Left lung (tissue), 10 donors: ENCODE measurements around the gene FZR1. TPM values are rescaled to one million over a fixed set of nuclear protein-coding genes. Genes with fewer than 3 reads are reported as not detected.

Source experiments
- ATAC-seq: fragments of 200-7000 bp; cut with Tn5 transposase; one replicate; pipeline ENCODE4 v1.9.1; 2020; ENCODE audit warnings: moderate library complexity
- DNase-seq, 4 donors: peaks; one replicate each; pipeline ENCODE4 v3.0.0-alpha.2; 2013 to 2020
- H3K27ac ChIP-seq, 2 donors: fragments of 200-600 bp; sonication (generic) in 1 of 2; one replicate each; pipeline versions ENCODE4 v1.5.0 to v1.8.0; 2020 to 2021
- H3K27me3 ChIP-seq, 2 donors: fragments of 200-600 bp; sonication (generic) in 1 of 2; one replicate each; pipeline versions ENCODE4 v1.5.0 to v1.8.0; 2020 to 2021
- H3K36me3 ChIP-seq, 2 donors: fragments of 200-600 bp; sonication (generic) in 1 of 2; one replicate each; pipeline versions ENCODE4 v1.5.0 to v1.8.0; 2020 to 2021
- H3K4me1 ChIP-seq, 2 donors: fragments of 200-600 bp; one replicate each; pipeline ENCODE4 v1.8.0; 2021
- H3K4me3 ChIP-seq, 2 donors: fragments of 200-600 bp; sonication (generic) in 1 of 2; one replicate each; pipeline versions ENCODE4 v1.5.0 to v1.8.0; 2020 to 2021; ENCODE audit warnings: mild to moderate bottlenecking in 1 of 2
- H3K9me3 ChIP-seq, 2 donors: fragments of 200-600 bp; sonication (generic) in 1 of 2; one replicate each; pipeline versions ENCODE4 v1.5.0 to v1.8.0; 2020 to 2021
- CTCF ChIP-seq, 2 donors: fragments of 200-600 bp; sonication (generic) in 1 of 2; IDR thresholded peaks; one replicate each; pipeline versions ENCODE4 v1.5.0 to v1.8.0; 2021; ENCODE audit warnings: antibody characterized with exemption in 2 of 2
- intact Hi-C, 2 donors: fragments of 100-400 bp; cut with DNase I; formaldehyde crosslinking; loops; one replicate each; pipeline versions ENCODE4 v1.11.2 to v1.14.2; 2022
- polyA plus RNA-seq, 6 donors: library from polyadenylated mRNA; unstranded; fragments of 120-200 nt; gene quantifications; one replicate each; pipeline ENCODE4 v1.2.1, GENCODE V29; 2013; ENCODE audit not compliant: insufficient read length in 6 of 6
- total RNA-seq, 2 donors: library from RNA; stranded (reverse); fragmentation: NEBNext Ultra II Directional; extraction: Animal tissue kit (Norgen Biotek cat#: 25700); gene quantifications; one replicate each; pipeline ENCODE4 v1.2.1, GENCODE V29; 2021
- donor health status: DM: no; HTN: yes; CAD: no.
- donor health status: DM: no; HTN: no; CAD: no.

Gene FZR1
- total and polyA plus RNA-seq, 8 donors: 33.4 to 56.6 (median 47.3) TPM

- TF ChIP-seq CTCF (IDR thresholded peaks at IDR 0.05): no peak
- Histone ChIP-seq H3K27ac (peak within 1 kb of the TSS; percentile 76 to 85), H3K9me3 (no peaks in the 10 kb centered on the region), H3K4me1 (peaks cover 0 to 29% of the 10 kb centered on the region in 2 donors), H3K27me3 (no peaks in the 10 kb centered on the region), H3K4me3 (peak within 1 kb of the TSS; percentile 85 to 99), H3K36me3 (peaks cover 0 to 10% of the 10 kb centered on the region in 2 donors)
- no peak for DNase-seq
- intact Hi-C loops: no loop called here
- no peak for ATAC-seq
Observed at GRCh38 chr19:3572855-3573161, 66.7 kb downstream of the FZR1 start, which contains the start of gene HMG20B. Gene HMG20B (plus strand): TSS chr19:3572944. CDS start chr19:3573310, 366 bp downstream.

GRCh38 chr19:3573162-3573857 lies 67.2 kb downstream of the FZR1 start:
- peak in 1 of 4 donors; percentile 88 for DNase-seq
- Histone ChIP-seq H3K4me1 (peaks cover 0 to 29% of the 10 kb centered on the region in 2 donors), H3K27me3 (no peaks in the 10 kb centered on the region), H3K27ac (peak overlapping the region; percentile 76 to 85), H3K4me3 (peak overlapping the region; percentile 85 to 99), H3K36me3 (peaks cover 0 to 15% of the 10 kb centered on the region in 2 donors), H3K9me3 (no peaks in the 10 kb centered on the region)
- intact Hi-C loops: no loop called here
- no peak for TF ChIP-seq CTCF (IDR thresholded peaks at IDR 0.05)
- peak; percentile 14 for ATAC-seq

- Histone ChIP-seq H3K36me3 (peaks cover 0 to 16% of the 10 kb centered on the region in 2 donors), H3K27ac (no peak overlapping the region), H3K4me3 (peak overlapping the region; percentile 85 to 99), H3K27me3 (no peaks in the 10 kb centered on the region), H3K4me1 (peaks cover 0 to 29% of the 10 kb centered on the region in 2 donors), H3K9me3 (no peaks in the 10 kb centered on the region)
- DNase-seq: peak in 3 of 4 donors; percentile 80 to 98 (median 91)
- intact Hi-C loops: no loop called here
- no peak for TF ChIP-seq CTCF (IDR thresholded peaks at IDR 0.05)
- peak; percentile 59 for ATAC-seq
Observed at GRCh38 chr19:3573858-3574637, 67.9 kb downstream of the FZR1 start.

- Histone ChIP-seq H3K27ac (no peak overlapping the region), H3K9me3 (no peaks in the 10 kb centered on the region), H3K4me3 (no peak overlapping the region), H3K4me1 (peaks cover 0 to 29% of the 10 kb centered on the region in 2 donors), H3K36me3 (peaks cover 0 to 16% of the 10 kb centered on the region in 2 donors), H3K27me3 (no peaks in the 10 kb centered on the region)
- intact Hi-C loops: no loop called here
- TF ChIP-seq CTCF (IDR thresholded peaks at IDR 0.05): no peak
- no peak for DNase-seq
- no peak for ATAC-seq
Observed at GRCh38 chr19:3575260-3575741, 69.2 kb downstream of the FZR1 start.
